MCF 10A (cell line): ENCODE results near the gene HOXB3. TPM values are rescaled to one million over a fixed set of nuclear protein-coding genes. Genes with fewer than 3 reads are reported as not detected.
"Not testable (repeated sequence)": the region's sequence is repeated elsewhere in the genome, so short reads cannot be mapped to it uniquely, and the experiment has no call there.

Experiments
- BruUV-seq: library from RNA; stranded (reverse); fragments of 400-500 nt; replicated peaks from 2 replicates; lab custom pipeline; 2021; lab: Mats Ljungman, UMichigan
- CTCF ChIA-PET: fragments of 300-600 bp; sonication (Branson Sonifier 250); formaldehyde crosslinking; extraction: SDS; loops from one replicate; lab custom pipeline; 2021; ENCODE audit warnings: antibody characterized with exemption, inconsistent platforms; lab: Yijun Ruan, JAX
- POLR2A ChIA-PET: fragments of 300-600, 350-650 bp; sonication (Branson Sonifier 250); formaldehyde crosslinking; extraction: SDS; loops from one replicate; lab custom pipeline; 2020; ENCODE audit warnings: antibody characterized with exemption, inconsistent platforms; lab: Yijun Ruan, JAX
- DNase-seq: peaks from one replicate; pipeline ENCODE4 v3.0.0-alpha.2; 2018; ENCODE audit not compliant: unreplicated experiment
- H3K27ac Mint-ChIP-seq: one replicate; pipeline ENCODE4 v1.8.0; 2022; ENCODE audit warnings: mild to moderate bottlenecking, low read depth, mixed read lengths; ENCODE audit not compliant: unreplicated experiment
- H3K27me3 Mint-ChIP-seq: one replicate; pipeline ENCODE4 v1.8.0; 2022; ENCODE audit warnings: mixed read lengths; ENCODE audit not compliant: insufficient read depth, unreplicated experiment
- H3K36me3 Mint-ChIP-seq: one replicate; pipeline ENCODE4 v1.8.0; 2022; ENCODE audit warnings: mild to moderate bottlenecking, moderate library complexity, mixed read lengths; ENCODE audit not compliant: insufficient read depth, unreplicated experiment
- H3K4me1 Mint-ChIP-seq: one replicate; pipeline ENCODE4 v1.8.0; 2022; ENCODE audit warnings: mixed read lengths; ENCODE audit not compliant: insufficient read depth, unreplicated experiment
- H3K4me3 Mint-ChIP-seq: one replicate; pipeline ENCODE4 v1.8.0; 2022; ENCODE audit warnings: mild to moderate bottlenecking, moderate library complexity, mixed read lengths; ENCODE audit not compliant: unreplicated experiment
- H3K9me3 Mint-ChIP-seq: one replicate; pipeline ENCODE4 v1.8.0; 2022; ENCODE audit warnings: mixed read lengths; ENCODE audit not compliant: unreplicated experiment
- intact Hi-C: fragments of 100-400 bp; cut with micrococcal nuclease; formaldehyde crosslinking; loops from 2 replicates; pipeline ENCODE4 v1.14.1; 2022
- total RNA-seq: library from RNA; stranded (reverse); gene quantifications from 2 replicates; pipeline ENCODE4 v1.2.3, GENCODE V29; 2022
- TF ChIP-seq, protein P1 (sequence below): fragments of 200-600 bp; IDR thresholded peaks from one replicate; pipeline ENCODE4 v1.8.0; 2022; ENCODE audit warnings: antibody characterized with exemption, mild to moderate bottlenecking; ENCODE audit not compliant: unreplicated experiment

HOXB3 gene
- total RNA-seq, 1 experiment from 2014 or later: 0.79 TPM

DNA sequence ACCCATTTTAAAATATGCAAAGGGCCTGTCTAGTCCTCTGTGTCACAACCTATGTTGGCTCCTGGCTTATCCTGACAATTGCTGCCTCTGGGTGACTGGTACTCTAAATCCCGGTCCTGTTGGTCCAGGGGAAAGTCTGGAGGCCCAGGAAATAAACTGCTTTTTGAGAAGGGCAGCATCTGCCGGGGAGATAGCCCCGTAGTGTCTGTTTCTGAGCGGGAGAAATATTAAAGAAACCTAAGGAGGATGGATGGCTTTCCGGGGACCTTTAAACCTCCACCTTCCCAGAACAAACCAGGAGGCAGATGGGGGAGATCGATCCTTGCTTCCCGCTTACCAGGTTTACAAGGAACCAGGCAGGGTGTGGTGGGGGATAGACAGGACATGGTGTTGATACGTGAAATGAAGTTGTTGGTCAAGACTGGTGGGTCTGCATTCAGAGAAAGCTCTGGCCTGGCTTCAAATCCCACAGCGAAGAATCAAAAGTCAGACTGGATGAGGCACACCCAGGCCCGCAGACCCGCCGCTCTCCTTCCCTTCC, 48.9 kb downstream of the HOXB3 start:
- ChIA-PET POLR2A (no interaction called here), CTCF (no interaction called here)
- H3K4me1 Mint-ChIP-seq: no peaks in the 10 kb centered on the region
- intact Hi-C loops: no loop called here
- BruUV-seq: no TSS peak
- H3K36me3 Mint-ChIP-seq: no peaks in the 10 kb centered on the region
- H3K9me3 Mint-ChIP-seq: no peaks in the 10 kb centered on the region
- DNase-seq: no peak
- TF ChIP-seq, protein P1, sequence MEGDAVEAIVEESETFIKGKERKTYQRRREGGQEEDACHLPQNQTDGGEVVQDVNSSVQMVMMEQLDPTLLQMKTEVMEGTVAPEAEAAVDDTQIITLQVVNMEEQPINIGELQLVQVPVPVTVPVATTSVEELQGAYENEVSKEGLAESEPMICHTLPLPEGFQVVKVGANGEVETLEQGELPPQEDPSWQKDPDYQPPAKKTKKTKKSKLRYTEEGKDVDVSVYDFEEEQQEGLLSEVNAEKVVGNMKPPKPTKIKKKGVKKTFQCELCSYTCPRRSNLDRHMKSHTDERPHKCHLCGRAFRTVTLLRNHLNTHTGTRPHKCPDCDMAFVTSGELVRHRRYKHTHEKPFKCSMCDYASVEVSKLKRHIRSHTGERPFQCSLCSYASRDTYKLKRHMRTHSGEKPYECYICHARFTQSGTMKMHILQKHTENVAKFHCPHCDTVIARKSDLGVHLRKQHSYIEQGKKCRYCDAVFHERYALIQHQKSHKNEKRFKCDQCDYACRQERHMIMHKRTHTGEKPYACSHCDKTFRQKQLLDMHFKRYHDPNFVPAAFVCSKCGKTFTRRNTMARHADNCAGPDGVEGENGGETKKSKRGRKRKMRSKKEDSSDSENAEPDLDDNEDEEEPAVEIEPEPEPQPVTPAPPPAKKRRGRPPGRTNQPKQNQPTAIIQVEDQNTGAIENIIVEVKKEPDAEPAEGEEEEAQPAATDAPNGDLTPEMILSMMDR: no peak
- no peak overlapping the region for H3K4me3 Mint-ChIP-seq
- H3K27ac Mint-ChIP-seq: no peak overlapping the region
- no peaks in the 10 kb centered on the region for H3K27me3 Mint-ChIP-seq

DNA sequence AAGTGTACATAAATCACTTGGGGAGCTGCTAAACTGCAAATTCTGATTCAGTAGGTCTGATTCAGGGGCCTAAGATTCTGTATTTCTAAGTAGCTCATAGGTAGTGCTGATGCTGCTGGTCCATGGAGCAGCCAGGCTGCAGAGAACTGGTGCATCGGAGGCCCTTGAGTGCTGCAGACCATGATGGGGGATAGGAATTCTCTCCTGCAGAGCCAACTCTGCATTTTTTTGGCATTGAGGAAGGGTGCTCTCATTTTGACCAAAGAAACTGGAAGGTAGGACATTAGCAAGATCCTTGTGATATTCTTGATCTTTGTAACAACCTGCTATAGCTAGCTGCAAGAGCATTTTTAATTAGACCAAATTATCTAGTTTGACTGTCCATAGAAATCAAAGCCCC, 49.8 kb downstream of the HOXB3 start:
- H3K4me3 Mint-ChIP-seq: no peak overlapping the region
- CTCF ChIA-PET: interaction anchor here (0.6 kb wide), 2 partner anchors 8 to 113 kb away, joined by 3 read pairs; no protein-coding TSS in a partner anchor
- H3K4me1 Mint-ChIP-seq: no peaks in the 10 kb centered on the region
- H3K36me3 Mint-ChIP-seq: no peaks in the 10 kb centered on the region
- BruUV-seq: no TSS peak
- H3K27ac Mint-ChIP-seq: no peak overlapping the region
- TF ChIP-seq, protein P1: no peak
- intact Hi-C loops: no loop called here
- POLR2A ChIA-PET: no interaction called here
- no peak for DNase-seq
- H3K27me3 Mint-ChIP-seq: no peaks in the 10 kb centered on the region
- H3K9me3 Mint-ChIP-seq: no peaks in the 10 kb centered on the region

DNA sequence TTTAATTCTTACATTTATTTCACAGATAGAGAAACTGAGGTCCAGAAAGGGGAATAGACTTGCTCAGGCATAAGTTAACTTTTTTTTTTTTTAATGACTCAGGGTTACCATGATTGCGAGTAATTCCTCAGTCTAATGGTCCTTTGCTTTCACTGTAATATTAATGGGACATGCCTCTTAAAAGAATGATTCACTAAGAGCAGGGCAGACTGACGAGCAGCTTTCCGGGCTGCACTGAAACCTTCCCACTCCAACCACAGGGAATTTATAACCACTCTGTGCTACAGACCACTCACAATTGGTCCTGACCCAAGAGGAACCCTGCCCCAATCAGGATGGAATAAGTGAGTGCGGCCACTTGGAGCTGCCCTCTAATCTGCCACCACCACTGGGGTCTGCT, 50.9 kb downstream of the HOXB3 start:
- no peaks in the 10 kb centered on the region for H3K36me3 Mint-ChIP-seq
- intact Hi-C loops: no loop called here
- BruUV-seq: no TSS peak
- no peaks in the 10 kb centered on the region for H3K4me1 Mint-ChIP-seq
- ChIA-PET POLR2A (no interaction called here), CTCF (interaction anchor here (0.6 kb wide), 2 partner anchors 280 to 441 kb away, joined by 3 read pairs; no protein-coding TSS in a partner anchor)
- no peaks in the 10 kb centered on the region for H3K27me3 Mint-ChIP-seq
- no peaks in the 10 kb centered on the region for H3K9me3 Mint-ChIP-seq
- H3K27ac Mint-ChIP-seq: no peak overlapping the region
- TF ChIP-seq, protein P1: no peak
- H3K4me3 Mint-ChIP-seq: no peak overlapping the region
- DNase-seq: no peak

DNA sequence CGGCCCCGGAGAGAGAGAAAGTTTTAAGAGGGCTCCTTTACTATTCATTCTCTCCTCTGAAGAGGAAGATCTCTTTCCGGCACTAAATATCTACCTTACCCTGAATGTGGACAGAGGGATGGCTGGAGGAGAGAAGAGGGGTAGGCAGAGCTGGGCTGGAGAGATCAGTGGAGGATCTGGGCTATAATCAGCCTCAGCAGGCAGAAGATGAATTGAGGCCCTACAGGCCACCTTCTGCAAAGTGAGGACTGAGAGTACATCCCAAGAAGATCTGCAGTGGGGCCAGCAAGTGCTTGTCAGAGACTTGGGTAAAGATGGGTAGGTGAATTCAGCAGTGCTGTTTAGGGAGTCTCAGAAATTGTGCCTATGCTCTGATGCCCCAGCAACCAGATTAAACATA, 52.7 kb downstream of the HOXB3 start:
- DNase-seq: no peak
- TF ChIP-seq, protein P1: no peak
- no TSS peak for BruUV-seq
- Mint-ChIP-seq H3K9me3 (no peaks in the 10 kb centered on the region), H3K27ac (no peak overlapping the region), H3K27me3 (no peaks in the 10 kb centered on the region), H3K4me3 (no peak overlapping the region), H3K36me3 (no peaks in the 10 kb centered on the region), H3K4me1 (no peaks in the 10 kb centered on the region)
- ChIA-PET CTCF (no interaction called here), POLR2A (no interaction called here)
- intact Hi-C loops: no loop called here

DNA sequence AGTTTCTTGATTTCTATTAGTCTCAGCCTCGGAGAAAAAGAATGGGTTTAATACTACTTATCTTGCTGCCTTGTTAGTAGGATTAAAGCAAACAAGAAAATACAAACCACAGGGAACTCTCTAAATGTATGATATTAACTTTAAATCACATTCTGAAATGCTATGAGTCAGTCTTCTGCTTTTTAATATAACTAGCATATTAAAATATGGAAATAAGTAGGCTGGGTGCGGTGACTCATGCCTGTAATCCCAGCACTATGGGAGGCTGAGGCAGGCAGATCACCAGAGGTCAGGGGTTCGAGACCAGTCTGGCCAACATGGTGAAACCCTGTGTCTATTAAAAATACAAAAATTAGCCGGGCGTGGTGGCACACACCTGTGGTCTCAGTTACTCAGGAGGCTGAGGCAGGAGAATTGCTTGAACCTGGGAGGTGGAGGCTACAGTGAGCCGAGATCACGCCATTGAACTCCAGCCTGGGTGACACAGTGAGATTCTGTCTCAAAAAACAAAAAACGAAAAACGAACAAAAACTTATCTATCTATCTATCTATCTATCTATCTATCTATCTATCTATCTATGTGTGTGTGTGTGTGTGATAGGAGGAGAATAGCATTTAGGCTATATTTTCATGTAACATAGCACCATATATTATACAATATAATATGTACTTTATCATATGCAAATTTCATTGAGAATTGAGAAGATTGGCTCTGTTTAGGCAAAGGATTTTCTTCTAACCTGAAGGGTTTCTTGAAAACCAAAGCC, 54.1 kb downstream of the HOXB3 start:
- DNase-seq, H3K4me3 Mint-ChIP-seq, intact Hi-C loops, POLR2A ChIA-PET, H3K4me1 Mint-ChIP-seq, H3K36me3 Mint-ChIP-seq, H3K9me3 Mint-ChIP-seq, CTCF ChIA-PET, H3K27ac Mint-ChIP-seq, BruUV-seq: not testable (repeated sequence)
- peaks cover 13% of the 10 kb centered on the region for H3K27me3 Mint-ChIP-seq
